ENCODE measurements around the gene FXYD3.
"Not testable (repeated sequence)": the region's sequence is repeated elsewhere in the genome, so short reads cannot be mapped to it uniquely, and the experiment has no call there.

Gene FXYD3

GRCh38 chr19:35125270-35125717 lies 9.7 kb downstream of the FXYD3 start:
- no peak for DNase-seq (ENCODE audit: low read depth)

- no peak for DNase-seq (ENCODE audit: low read depth)
Measured at GRCh38 chr19:35125749-35126623, 10.4 kb downstream of the FXYD3 start.

DNA sequence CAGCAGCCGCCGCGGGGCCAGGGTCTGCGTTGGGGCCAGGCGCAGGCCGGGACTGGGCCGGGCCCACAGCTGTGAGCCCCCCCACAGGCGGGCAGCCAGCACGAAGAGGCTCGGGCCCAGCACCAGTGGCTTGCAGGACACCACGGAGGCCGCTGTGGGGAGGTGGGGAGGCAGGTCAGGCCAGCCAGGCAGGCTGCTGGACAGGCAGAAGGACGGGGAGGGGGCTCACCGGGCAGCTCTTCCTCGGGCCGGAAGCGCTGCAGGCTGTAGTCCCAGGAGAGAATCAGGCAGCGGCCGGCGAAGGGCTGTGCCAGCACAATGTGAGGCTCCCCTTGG lies 11.0 kb downstream of the FXYD3 start:
- no peak for DNase-seq (ENCODE audit: low read depth)

DNA sequence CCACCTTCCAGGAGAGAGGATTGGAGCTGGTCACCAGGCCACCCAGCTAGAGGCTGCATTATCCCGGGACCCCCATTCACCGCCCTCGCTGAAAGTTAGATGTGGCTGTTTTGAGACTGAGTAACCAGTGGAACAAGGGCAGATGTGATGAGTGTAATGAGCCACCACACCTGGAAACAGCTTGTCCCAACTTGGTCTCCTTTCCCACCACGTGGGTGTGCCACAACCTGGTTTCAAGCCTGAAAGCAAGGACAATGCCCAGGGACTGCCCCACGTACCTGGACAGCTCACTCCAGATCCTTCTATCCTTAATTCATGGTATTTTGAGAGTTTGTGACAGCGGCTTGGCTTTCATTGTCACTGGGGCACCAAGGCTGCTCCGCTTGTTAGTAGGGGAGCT lies 12.2 kb downstream of the FXYD3 start:
- no peak for DNase-seq (ENCODE audit: low read depth)

- no peak for DNase-seq (ENCODE audit: low read depth)
Measured at GRCh38 chr19:35128398-35129057, 12.9 kb downstream of the FXYD3 start.

GRCh38 chr19:35129724-35130274 lies 14.2 kb downstream of the FXYD3 start:
- DNase-seq (ENCODE audit: low read depth): not testable (repeated sequence)

DNA sequence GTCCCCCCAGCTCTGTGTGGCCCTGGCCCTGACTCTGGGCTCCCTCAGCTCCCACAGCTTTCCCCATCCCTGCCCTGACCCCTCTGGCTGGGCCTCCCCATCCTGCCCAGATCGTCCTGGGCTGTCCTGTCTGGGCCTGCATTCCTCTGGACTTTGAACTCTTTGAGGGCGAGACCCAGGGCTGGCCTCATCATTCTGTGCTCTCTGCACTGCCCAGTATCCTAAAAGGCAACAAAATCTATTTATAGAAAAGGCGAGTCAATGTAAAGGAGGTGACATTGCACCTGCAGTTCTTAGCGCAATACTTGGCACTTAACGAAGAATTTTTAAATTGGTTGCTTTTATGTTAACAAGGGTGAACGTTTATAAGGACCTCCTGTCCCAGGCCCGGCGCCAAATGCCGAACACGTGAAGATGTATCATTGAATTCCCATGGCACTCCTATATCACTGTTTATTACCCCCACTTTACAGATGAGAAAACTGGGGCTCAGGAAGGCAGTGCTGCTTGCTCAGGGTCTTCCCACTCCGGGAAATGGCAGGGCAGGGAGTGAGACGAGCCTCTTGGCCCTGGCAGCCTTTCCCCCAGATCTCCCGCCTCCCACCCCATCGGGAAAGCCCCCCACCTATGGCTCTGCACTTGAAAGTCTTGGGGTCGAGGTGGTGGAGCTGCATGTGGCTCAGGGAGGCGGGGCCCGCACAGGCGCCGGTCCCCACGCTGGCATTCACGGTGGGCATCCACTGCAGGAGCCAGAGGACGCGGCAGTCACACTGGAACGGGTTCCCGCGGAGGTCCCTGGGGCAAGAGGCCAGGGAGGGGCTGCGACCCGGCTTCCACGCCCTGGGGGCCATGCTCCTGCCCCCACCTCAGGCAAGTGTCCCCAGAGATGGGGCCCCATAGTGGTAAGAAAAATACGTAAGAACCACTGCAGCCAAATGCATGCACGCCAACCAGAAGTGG lies 15.4 kb downstream of the FXYD3 start:
- DNase-seq (ENCODE audit: low read depth): no peak

DNA sequence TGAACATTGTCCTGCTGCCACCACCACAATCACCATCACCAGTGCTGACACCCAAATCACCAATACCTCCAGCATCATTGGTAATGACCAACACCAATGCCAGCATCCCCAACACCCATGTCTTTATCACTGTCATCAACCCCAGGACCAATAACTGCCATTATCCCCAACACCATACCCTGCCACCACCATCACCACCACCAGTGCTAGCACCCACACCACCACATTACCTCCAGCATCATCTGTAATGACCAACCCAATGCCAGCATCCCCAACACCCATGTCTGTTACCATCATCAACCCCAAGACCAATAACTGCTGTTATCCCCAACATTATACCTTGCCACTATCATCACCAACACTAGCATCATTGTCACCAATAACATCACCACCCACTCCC lies 16.6 kb downstream of the FXYD3 start:
- DNase-seq (ENCODE audit: low read depth): no peak

GRCh38 chr19:35133826-35134225 lies 18.2 kb downstream of the FXYD3 start:
- no peak for DNase-seq (ENCODE audit: low read depth)

- DNase-seq (ENCODE audit: low read depth): no peak
Measured at GRCh38 chr19:35134601-35135242, 19.1 kb downstream of the FXYD3 start, which contains the start of gene LGI4. LGI4 (minus strand) TSS chr19:35135059; CDS start chr19:35134680, 379 bp downstream.

- peak; percentile 50 for DNase-seq (ENCODE audit: low read depth)
Measured at GRCh38 chr19:35135389-35135909, 19.8 kb downstream of the FXYD3 start.

DNA sequence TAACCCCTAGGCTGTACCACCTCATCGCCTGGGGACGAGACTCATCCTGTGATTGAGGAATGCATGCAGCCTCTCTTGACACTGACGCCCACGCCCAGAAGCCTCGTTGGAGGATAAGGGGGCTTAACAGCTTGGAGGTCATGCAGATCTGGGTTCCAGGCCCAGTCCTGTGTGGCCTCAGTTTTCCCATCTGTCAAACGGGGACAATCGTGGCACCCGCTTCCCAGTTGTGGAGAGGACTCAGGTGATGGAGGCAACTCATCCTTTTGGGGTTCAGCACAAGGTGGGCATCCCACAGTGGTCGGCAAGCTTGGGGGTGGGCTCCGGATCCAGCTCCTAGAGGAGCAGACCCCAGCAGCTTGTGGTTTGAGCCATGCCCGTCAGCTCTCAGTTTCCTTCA lies 20.6 kb downstream of the FXYD3 start:
- no peak for DNase-seq (ENCODE audit: low read depth)

DNA sequence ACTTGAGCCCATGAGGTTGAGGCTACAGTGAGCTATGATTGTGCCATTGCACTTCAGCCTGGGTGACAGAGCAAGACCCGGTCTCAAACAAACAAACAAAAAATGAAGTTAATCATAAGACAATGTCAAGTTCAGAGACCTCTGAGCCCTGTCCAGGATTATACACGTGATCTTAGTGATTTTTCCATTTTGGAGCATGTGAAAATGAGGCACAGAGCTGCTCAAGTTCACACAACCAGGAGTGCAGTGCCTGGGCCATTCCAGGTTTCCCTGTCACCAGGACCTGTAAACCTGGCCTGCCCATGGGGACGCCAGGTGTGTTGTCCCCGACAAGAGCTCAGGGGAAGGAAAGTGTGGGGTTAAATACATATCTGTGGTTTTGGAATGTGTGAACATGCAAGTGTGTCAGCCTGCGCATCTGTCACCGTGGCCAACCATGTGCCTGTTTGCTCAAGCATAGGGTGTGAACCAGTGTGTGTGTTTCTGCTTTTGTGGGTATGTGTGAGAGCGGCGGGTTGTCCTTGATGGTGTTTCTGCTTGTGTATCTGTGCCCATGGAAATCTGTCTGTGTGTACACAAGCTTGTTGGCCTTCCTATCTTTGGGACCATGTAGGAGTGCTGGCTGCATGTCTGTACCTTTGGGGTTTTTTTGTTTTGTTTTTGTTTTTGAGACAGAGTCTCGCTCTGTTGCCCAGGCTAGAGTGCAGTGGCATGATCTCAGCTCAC lies 21.5 kb downstream of the FXYD3 start:
- no peak for DNase-seq (ENCODE audit: low read depth)

- DNase-seq (ENCODE audit: low read depth): no peak
Measured at GRCh38 chr19:35138305-35138892, 22.8 kb downstream of the FXYD3 start, which contains the start of gene FXYD1. FXYD1 (plus strand) TSS chr19:35138824; CDS start chr19:35140080, 1,256 bp downstream.

DNA sequence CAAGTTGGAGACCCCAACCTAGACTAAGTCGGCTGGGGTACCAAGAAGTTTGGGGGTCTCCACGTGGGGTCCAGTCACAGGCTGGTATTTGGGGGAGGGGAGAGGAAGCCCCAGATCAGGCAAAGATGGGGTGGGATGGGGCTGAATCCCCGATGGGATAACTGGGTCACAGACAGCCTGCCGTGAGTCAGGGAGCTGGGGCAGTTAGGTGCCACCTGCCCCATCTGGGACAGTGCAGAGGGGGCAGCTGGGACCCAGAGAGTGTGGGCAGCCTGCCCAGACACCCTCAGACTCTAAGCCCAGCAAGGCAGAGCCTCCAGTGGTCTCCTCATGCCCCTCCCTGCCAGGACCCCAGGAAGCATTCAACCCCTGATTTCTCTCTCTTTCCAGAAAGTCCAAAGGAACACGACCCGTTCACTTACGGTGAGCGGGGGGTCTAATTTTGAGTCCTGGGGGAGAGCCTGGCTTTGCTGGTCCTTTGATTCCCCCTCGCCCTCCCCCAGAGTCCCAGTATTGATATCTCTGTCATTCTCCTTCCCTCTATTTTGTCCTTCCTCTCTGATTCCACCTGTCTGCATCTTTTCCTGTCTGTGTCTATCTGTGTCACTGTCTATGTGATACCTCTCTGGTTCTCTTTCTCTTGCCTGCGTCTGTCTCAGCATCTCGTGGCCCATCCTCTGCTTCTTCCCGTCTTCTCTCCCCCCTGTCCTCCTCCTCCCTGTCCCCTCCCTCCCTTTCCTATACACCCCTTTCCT lies 24.8 kb downstream of the FXYD3 start:
- DNase-seq (ENCODE audit: low read depth): no peak

DNA sequence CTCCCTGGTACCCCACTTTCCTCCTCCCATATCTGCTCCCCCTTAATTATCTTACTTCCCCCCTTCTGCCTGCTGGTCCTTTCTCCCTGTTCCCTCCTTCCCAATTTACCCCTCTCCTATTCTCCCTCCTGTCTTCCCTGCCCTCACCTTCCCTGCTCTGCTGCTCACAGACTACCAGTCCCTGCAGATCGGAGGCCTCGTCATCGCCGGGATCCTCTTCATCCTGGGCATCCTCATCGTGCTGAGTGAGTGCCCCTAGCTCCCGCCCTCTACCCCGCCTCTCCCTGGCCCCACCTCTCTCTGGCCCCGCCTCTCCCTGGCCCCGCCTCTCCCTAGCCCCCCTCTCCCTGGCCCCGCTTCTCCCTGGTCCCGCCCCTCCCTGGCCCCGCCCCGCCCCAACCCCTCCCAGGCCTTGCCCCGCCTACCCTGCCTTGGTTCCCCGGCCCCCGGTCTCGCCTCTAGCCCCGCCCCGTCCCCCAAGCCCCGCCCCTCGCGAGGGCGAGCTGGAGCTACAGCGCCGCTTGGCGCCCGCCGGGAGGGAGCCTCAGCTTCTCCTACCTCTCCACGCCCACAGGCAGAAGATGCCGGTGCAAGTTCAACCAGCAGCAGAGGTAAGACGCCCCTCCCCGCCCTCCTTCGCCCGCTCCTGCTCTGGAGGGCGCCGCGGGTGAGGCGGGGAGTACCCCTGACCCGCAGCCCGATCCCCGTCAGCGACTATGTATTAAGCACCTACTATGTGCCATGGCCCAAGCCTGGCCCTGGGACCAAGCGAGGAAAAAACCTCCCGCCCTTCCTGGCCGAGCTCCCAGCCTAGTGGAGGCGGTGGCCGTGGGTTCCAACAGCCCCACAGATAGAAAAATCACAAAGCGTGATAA lies 25.6 kb downstream of the FXYD3 start:
- peak; percentile 82 for DNase-seq (ENCODE audit: low read depth)

- no peak for DNase-seq (ENCODE audit: low read depth)
Measured at GRCh38 chr19:35141837-35142605, 26.4 kb downstream of the FXYD3 start.

Data from fibroblast of gingiva (primary cell).